NT2/D1 (cell line): ENCODE data around the gene LRP1-AS.
A peak's percentile ranks its signal among the peaks of the same experiment; 100 is the strongest.

Experiments
- DNase-seq: peaks from one replicate; pipeline ENCODE4 v3.0.0-alpha.2; 2011; ENCODE audit warnings: low read depth, low spot score
- H3K27me3 ChIP-seq: 2 replicates; pipeline ENCODE4 v1.6.0; 2011; ENCODE audit warnings: mild to moderate bottlenecking; ENCODE audit not compliant: insufficient read length, insufficient read depth
- H3K36me3 ChIP-seq: 2 replicates; pipeline ENCODE4 v1.6.1; 2011; ENCODE audit warnings: mild to moderate bottlenecking, low read length, mixed read lengths; ENCODE audit not compliant: insufficient read depth, insufficient read length
- H3K4me1 ChIP-seq: 2 replicates; pipeline ENCODE4 v1.5.1; 2011; ENCODE audit not compliant: insufficient read depth, insufficient read length
- H3K4me3 ChIP-seq: 2 replicates; pipeline ENCODE4 v1.5.1; 2011; ENCODE audit warnings: low read depth; ENCODE audit not compliant: insufficient read length
- H3K9ac ChIP-seq: 2 replicates; pipeline ENCODE4 v1.6.0; 2011; ENCODE audit warnings: low read depth; ENCODE audit not compliant: insufficient read length
- H3K9me3 ChIP-seq: 2 replicates; pipeline ENCODE4 v1.5.1; 2011; ENCODE audit warnings: mild to moderate bottlenecking, low read length; ENCODE audit not compliant: insufficient read depth
- SUZ12 ChIP-seq: IDR thresholded peaks from 2 replicates; pipeline ENCODE4 v1.6.1; 2011; ENCODE audit not compliant: insufficient read length, insufficient read depth; ENCODE audit errors: extremely low read depth
- YY1 ChIP-seq: IDR thresholded peaks from 2 replicates; pipeline ENCODE4 v1.6.1; 2011; ENCODE audit not compliant: insufficient read length, insufficient read depth
- ZNF274 ChIP-seq: IDR thresholded peaks from 2 replicates; pipeline ENCODE4 v1.6.1; 2011; ENCODE audit warnings: mild to moderate bottlenecking, low read depth, low read length

Gene LRP1-AS

DNA sequence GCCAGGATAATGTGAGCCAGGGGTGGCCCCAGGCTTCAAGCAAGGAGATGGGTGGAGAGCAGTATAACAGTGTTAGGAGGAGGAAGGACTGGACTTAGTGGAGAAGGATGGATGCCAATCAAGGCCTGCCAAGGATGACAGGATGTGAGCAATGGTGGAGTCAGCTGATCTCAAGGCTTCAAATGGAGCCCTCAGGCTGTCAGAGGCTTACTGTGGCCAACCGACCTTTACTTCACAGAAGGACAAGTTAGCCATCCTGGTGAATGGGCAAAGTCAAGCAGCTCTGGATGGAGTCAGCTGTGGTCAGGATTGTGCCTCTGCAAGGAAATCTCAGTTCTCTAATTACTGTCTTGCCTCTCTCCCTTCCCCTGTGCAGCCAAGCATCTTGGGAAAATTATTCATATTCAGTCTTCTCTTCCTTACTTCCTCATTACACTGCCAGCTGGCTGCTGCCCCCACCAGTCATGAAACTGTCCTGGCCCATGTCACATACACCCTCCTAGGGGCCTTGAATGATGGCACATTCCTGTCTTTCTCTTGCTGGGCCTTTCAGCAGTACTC, 28.6 kb downstream of the LRP1-AS start:
- H3K36me3 ChIP-seq, result peaks cover 4% of the 10 kb centered on the region
- H3K27me3 ChIP-seq, result no peaks in the 10 kb centered on the region
- peaks cover 12% of the 10 kb centered on the region for H3K9me3 ChIP-seq
- H3K4me3 ChIP-seq, result no peak overlapping the region
- peaks cover 2% of the 10 kb centered on the region for H3K4me1 ChIP-seq
- no peak for DNase-seq
- H3K9ac ChIP-seq, result no peak overlapping the region
- no peak for TF ChIP-seq ZNF274
- TF ChIP-seq SUZ12, result no peak
- TF ChIP-seq YY1, result no peak

DNA sequence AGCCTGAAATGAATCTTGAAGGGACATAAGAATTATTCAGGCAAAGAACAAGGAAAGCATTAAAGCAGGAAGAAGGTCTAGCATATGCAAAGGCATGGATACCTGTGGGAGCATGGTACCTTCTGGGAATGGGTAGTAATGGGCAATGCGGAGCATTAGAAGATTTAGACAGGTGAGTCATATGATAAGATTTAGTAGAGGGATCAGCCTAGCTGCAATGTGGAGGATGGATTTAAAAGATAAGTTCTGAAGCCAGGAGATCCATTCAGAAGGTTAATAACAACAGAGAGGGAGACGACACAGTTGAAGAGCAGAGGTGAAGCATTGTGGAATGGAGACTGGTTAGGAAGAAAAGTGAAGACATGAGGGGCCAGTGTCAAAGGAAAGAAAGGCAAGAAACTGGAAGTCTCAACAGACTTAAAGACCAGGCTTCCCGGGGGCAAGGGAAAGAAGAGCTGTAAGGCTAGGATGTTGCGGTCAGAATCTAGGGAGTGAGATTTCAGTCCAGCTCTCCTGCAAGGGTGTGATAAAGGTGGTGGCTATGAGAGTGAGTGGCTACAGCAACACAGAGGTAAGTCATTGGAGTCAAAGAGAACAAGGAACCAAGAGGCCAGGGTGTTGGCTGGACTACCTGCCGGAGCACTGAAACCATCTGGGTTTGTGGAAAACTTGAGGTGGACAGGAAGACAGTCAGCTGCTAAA, 30.7 kb downstream of the LRP1-AS start:
- H3K4me1 ChIP-seq, result peaks cover 6% of the 10 kb centered on the region
- no peaks in the 10 kb centered on the region for H3K36me3 ChIP-seq
- H3K27me3 ChIP-seq, result no peaks in the 10 kb centered on the region
- H3K4me3 ChIP-seq, result no peak overlapping the region
- no peak overlapping the region for H3K9ac ChIP-seq
- no peak for DNase-seq
- TF ChIP-seq SUZ12 (no peak), ZNF274 (no peak), YY1 (no peak)
- no peaks in the 10 kb centered on the region for H3K9me3 ChIP-seq

DNA sequence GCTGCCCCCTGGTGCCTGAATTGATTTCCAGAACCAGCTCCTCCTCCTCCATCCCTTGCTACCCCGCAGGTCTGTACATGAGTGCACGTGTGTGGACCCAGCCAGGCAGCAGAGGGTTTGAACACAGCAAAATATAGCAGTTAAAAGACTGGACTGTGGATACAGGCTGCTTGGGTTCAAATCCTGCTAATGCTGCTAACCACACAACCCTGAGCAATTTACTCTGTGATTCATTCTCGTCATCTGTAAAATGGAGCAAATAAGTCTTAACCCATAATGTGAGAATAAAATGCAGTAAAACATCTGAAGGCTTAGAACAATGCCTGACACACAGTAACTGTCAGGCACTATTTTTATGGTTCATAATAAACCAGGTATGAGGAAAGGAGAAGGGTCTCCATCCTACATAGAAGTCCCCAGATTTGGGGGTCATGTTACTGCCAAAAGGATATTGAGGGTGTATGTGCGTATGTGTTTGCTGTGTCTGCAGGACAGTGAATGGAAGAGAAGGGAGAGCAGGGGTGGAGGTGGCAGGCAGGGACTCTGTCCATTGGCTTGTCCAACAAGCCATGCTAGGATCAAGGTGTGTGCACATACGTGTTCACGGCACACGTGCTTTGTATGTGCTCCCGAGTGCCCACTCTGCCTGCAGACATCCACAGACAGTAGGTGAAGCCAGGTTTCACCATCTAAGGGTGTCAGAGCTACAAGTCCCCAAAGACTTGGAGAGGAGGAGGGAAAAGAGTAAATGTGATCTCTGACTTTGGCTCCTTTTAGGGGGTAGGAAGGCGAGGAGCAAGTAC, 34.7 kb downstream of the LRP1-AS start:
- DNase-seq, result no peak
- no peaks in the 10 kb centered on the region for H3K9me3 ChIP-seq
- peak overlapping the region; percentile 84 for H3K4me3 ChIP-seq
- H3K4me1 ChIP-seq, result peaks cover 14% of the 10 kb centered on the region
- H3K9ac ChIP-seq, result peak overlapping the region; percentile 96
- peaks cover 10% of the 10 kb centered on the region for H3K36me3 ChIP-seq
- TF ChIP-seq SUZ12 (no peak), YY1 (no peak), ZNF274 (no peak)
- H3K27me3 ChIP-seq, result no peaks in the 10 kb centered on the region

DNA sequence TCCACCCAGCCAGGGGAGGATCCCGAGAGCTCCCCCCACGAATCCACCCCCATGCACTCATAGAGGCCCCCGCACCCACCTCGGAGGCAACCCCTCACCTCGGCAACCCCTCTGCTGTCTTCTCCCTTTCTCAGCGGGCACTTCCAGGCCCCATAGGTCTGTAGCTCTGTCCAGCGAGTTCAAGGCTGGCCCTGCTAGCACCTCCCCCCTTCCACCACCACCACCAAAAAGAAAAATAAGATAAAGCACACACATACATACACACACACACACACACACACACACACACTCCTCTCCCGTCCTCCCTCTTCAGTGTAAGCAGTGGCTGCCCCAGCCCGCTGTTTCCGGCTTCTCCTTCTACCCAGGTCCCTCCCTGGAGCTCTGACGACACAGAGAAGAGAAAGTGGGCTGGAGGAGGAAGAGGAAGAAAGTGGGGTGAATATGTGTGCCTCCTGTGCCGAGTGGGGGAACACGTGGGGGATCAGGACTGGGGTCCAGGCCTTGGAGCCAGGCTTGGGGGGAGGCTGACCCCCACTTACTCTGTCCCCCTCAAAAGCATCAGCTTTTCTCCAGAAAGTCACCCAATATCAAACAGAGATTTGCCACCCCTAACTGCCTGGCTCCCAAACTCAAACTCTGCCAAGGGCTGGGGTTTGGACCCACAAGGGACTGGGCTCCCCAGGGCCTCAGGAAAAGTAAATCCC, 36.2 kb downstream of the LRP1-AS start, which contains the start of gene STAT6:
STAT6 (minus strand) TSS at position 332 of the 704 bp plus-strand sequence. CDS start 3,084 bp downstream, outside the sequence.
- Histone ChIP-seq H3K4me3 (peak within 1 kb of the TSS; percentile 84), H3K4me1 (peaks cover 14% of the 10 kb centered on the region), H3K9me3 (no peaks in the 10 kb centered on the region), H3K9ac (peak within 1 kb of the TSS; percentile 96), H3K36me3 (peaks cover 25% of the 10 kb centered on the region), H3K27me3 (no peaks in the 10 kb centered on the region)
- TF ChIP-seq ZNF274 (no peak), SUZ12 (no peak), YY1 (no peak)
- no peak for DNase-seq

DNA sequence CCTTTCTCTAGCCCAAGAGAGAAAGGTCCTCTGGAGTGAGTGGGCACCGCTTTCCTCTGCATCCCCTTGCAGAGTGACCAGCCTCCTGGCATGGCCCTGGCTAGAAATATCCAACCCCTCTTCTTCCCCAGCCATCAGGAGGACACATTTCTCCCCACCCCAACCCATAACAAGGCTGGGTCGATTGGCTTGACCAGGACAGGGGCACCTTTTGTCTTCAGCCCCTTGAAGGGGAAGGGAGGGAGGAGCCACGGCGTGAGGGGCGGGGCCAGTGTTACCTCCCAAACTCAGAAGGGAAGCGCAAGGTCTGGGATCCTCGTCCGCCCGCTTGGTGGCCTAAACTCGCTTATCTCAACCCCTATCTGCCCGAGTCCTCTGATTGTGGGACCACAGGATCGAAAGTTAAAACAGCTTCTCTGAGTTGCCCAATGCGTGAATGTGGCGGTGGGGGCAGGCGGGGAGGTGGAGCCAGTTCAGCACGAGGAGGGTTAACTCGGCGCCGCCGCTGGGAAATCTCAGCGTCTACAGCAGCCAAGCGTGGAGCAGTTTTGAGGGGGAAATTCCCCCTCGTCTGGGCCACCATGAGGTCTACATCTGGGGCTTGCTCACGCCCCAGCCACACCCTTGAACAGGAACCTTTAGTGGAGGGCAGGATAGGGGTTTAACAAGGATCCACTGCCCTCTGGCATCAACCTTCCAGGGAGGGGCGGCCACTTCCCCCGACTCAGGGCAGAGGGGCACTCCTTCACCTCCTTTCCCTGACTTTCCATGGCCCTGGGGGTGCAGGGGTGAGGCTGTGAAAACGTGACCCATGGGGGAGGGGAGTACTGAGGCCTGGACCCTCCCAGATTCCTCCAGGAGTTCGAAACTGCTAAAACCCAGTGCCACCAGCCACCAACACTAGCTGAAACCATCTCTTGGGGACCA, 37.1 kb downstream of the LRP1-AS start:
- Histone ChIP-seq H3K27me3 (no peaks in the 10 kb centered on the region), H3K4me3 (peak overlapping the region; percentile 84), H3K9me3 (no peaks in the 10 kb centered on the region), H3K36me3 (peaks cover 34% of the 10 kb centered on the region), H3K9ac (peak overlapping the region; percentile 96), H3K4me1 (peaks cover 14% of the 10 kb centered on the region)
- no peak for DNase-seq
- TF ChIP-seq YY1 (no peak), SUZ12 (no peak), ZNF274 (no peak)

DNA sequence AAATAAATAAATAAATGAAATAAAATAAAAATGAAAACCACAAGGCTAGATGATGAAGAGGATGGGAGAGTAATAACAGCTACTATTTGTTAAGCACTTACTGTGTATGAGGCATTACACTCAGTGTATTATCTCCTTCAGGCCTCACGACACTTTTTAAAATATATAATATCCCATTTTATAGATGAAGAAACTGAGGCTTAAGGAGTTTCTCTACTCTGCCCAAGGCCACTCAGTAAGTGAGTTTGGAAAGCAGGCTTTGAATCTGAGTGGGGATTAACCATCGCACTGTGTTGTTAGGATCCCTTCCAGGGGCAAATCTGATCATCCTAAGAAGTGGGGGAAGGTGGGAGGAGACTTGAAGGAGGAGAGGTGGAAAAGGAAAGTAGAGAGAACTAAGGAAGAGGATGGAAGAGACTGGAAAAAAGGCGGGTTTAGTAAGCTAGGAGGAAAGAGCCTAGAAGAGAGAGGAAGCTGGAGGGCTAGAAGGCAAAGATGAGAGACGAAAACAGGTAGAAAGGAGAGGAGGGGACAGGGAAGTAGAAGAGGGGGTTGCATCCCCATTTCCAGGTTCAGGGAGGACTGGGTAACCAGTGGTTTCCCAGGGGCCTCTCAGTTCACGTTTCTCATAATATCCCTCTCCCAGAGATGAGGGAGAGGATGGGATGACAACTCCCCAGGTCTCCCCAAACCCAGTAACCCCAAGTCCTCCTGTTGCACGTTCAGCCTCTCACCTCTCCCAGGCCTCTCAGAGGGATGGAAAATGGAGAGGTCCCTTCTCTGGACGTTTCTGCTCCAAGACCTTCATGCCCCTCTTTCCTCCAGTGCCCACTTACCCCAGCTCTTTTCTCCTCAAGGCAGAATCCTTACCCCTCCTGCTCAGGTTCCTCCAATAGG, 38.0 kb downstream of the LRP1-AS start:
- TF ChIP-seq YY1, result no peak
- no peak for TF ChIP-seq SUZ12
- no peak for TF ChIP-seq ZNF274
- Histone ChIP-seq H3K9ac (peak overlapping the region; percentile 50), H3K27me3 (no peaks in the 10 kb centered on the region), H3K36me3 (peaks cover 43% of the 10 kb centered on the region), H3K4me1 (peaks cover 14% of the 10 kb centered on the region), H3K4me3 (peak overlapping the region; percentile 84), H3K9me3 (no peaks in the 10 kb centered on the region)
- DNase-seq, result no peak
